GM12864 (cell line): ENCODE measurements around the gene RIMS3.

Experiments
- DNase-seq: peaks from one replicate; pipeline ENCODE4 v3.0.0-alpha.2; 2011; ENCODE audit warnings: low read depth
- H3K4me3 ChIP-seq: 2 replicates; pipeline ENCODE4 v1.5.1; 2011; ENCODE audit warnings: mild to moderate bottlenecking, low read depth, low read length, control low read depth
- TF ChIP-seq, protein P1 (sequence below): IDR thresholded peaks from 2 replicates; pipeline ENCODE4 v1.5.1; 2011; ENCODE audit warnings: low read depth, mild to moderate bottlenecking, moderate library complexity, low read length, control low read depth, inconsistent platforms; ENCODE audit errors: missing control alignments

RIMS3 gene

DNA sequence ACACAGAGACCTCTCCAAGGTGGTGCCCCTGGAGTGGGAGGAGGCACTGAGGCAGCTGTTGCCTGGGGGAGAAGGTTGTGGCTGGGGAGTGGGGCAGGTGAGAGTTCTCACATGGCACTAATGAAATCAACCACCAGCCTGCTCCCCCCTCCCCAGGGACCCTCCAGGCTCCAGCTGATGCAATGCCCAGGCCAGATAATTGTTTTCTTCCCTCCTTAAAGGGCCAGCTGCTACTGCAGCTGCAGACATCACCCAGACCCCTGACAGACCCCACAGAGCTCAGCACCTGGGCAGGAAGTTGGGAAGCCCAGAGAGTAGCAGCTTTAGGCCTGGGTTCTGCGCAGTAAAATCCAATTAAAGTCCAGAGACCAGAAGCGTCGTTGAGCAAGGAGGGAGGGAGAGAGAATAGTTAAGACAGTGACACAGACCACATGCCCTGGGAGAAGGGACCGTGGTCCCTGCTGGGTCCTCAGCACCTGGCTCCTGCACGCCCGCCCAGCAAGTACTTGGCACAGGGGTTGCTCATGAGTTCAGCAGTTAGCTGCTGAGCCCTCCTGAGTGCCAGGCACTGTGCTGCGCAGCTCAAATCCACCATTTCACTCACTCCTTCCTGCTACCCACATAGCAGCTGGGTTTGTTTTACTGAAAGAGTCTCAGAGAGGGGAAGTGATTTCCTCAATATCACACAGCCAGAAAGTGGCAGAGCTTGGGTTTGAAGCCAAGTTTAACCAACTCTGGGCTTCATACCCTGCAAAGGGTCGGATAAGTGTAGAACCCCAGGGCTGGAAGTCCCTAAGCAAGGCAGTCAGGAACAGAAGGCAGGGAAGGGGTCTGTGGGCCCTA is 1.9 kb downstream of the RIMS3 start:
- no peak for DNase-seq
- TF ChIP-seq, protein P1, sequence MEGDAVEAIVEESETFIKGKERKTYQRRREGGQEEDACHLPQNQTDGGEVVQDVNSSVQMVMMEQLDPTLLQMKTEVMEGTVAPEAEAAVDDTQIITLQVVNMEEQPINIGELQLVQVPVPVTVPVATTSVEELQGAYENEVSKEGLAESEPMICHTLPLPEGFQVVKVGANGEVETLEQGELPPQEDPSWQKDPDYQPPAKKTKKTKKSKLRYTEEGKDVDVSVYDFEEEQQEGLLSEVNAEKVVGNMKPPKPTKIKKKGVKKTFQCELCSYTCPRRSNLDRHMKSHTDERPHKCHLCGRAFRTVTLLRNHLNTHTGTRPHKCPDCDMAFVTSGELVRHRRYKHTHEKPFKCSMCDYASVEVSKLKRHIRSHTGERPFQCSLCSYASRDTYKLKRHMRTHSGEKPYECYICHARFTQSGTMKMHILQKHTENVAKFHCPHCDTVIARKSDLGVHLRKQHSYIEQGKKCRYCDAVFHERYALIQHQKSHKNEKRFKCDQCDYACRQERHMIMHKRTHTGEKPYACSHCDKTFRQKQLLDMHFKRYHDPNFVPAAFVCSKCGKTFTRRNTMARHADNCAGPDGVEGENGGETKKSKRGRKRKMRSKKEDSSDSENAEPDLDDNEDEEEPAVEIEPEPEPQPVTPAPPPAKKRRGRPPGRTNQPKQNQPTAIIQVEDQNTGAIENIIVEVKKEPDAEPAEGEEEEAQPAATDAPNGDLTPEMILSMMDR = no peak
- H3K4me3 ChIP-seq = no peak overlapping the region

GRCh38 chr1:40662864-40663263 is 2.6 kb downstream of the RIMS3 start:
- no peak for DNase-seq

DNA sequence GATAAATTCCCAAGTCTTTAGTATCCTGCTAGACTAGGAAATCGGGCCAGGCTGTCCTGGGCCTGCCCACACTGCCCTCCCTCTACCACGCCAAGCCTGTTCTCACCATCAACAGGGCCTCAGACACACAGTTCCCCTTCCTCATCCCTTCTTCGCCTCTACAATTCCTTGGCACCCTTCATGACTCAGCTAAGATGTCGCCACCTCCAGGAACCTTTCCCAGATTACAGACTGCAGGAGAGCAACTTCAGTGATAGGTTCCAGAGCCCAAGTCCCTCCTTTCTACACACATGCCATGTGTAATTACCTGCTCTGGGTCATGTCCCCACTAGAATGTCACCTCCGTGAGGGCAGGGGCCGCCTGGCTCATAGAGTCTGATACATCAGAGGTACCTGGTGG is 3.3 kb downstream of the RIMS3 start:
- no peak for DNase-seq
- H3K4me3 ChIP-seq = no peak overlapping the region
- TF ChIP-seq, protein P1 = no peak

More at GRCh38 chr1:40662864-40663263, 2.6 kb downstream of the RIMS3 start:
- TF ChIP-seq, protein P1 = no peak
- H3K4me3 ChIP-seq = no peak overlapping the region

DNA sequence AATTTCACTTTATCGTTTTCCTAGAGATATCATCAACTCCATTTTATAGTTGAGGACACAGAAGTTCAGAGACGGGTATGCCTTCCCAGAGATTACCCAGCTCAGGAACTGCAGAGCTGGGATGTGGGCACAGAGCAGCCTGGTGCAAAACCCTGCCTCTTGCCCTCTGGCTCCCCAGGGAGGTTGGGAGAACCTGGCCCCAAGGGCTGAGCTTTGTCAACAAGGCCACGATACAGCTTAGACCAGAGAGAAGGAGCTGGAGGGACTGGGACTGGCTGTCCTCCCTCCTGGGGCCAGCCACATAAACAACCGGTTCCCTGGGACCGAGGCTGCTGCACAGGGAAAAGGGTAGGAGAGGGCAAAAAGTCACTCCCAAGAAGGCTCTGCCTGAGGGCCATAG is 3.8 kb downstream of the RIMS3 start:
- DNase-seq = no peak
- TF ChIP-seq, protein P1 = no peak
- no peak overlapping the region for H3K4me3 ChIP-seq

DNA sequence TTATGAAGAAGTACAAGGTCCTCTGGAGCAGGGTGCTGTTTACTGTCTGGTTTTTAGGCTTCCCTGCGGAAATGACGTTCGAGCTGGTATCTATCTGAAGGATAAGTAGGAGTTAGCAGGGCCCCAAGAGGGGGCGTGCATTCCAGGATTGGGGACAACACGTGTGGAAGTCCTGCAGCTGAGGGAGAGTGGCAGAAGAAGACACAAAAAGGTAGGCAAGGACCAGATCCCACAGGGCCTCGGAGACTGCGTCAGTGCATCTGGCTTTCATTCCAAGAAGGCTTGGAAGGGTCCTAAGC is 5.9 kb downstream of the RIMS3 start:
- H3K4me3 ChIP-seq = no peak overlapping the region
- TF ChIP-seq, protein P1 = no peak
- no peak for DNase-seq

DNA sequence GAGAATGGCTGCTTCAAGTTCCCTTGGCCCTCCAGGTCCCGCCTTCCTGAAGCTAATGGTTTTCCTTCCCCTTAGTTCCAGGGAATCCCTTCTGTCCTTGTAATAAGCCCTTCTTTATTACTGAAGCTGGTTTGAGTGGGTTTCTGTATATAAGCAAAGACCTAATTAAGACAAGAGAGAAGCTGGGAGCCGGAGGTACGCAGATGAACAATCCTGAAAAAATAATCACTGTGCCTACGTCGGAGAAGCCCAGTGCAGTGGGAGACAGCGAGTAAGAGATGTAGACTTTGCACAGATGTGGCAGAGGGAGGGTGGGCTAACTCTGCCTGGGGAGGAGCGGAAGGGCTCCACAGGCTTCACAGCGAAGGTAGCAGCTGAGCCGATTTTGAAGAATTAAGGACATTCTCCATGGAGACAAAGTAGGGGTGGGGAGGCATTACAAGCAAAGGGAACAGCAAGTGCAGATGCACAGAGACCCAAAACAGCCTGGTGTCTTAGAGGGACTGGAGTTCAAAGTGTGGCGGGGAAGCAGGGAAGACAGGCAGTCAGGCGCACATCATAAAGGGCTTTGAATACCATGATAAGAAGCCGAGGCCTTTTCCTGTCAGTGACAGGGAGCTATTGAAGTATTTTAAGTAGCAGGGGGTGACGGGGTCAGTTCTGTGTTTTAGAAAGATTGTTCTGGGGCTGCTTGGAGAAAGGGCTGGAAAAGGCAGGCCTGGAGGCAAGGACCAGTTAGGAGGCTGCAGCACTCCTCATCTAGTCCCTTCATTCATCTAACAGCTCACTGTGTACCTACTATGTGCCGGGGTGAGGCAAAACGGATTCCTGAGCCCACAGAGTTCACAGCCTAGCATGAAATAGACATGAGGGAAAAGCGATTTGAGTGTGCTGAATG is 6.5 kb downstream of the RIMS3 start:
- no peak overlapping the region for H3K4me3 ChIP-seq
- TF ChIP-seq, protein P1 = no peak
- DNase-seq = no peak
